H1 (cell line): ENCODE results near the gene SUPT7L. TPM values are rescaled to one million over a fixed set of nuclear protein-coding genes. Genes with fewer than 3 reads are reported as not detected.

Experiments used
- CTCF ChIA-PET: fragments of 300-600 bp; sonication (Branson Sonifier 250); formaldehyde crosslinking; loops from one replicate; lab custom pipeline; 2021; ENCODE audit not compliant: partially characterized antibody; lab: Charles Lee
- POLR2A ChIA-PET: fragments of 300-600 bp; sonication (Branson Sonifier 250); formaldehyde crosslinking; loops from one replicate; lab custom pipeline; 2021; ENCODE audit warnings: inconsistent platforms; ENCODE audit not compliant: partially characterized antibody; lab: Charles Lee
- DNase-seq, 2 experiments: peaks; one replicate each; pipeline versions ENCODE4 v3.0.0 to v3.0.0-alpha.2; 2010 to 2022; ENCODE audit warnings: low spot score in 2 of 2, low read depth in 1 of 2, mixed read lengths in 1 of 2
- FAIRE-seq: peaks from 2 replicates; lab custom pipeline; 2011; peaks lifted over from hg19 to GRCh38; lab: Jason Lieb, UNC
- H2AFZ ChIP-seq: 2 replicates; pipeline ENCODE4 v1.8.1; 2012; ENCODE audit warnings: low read length, inconsistent platforms
- H2AK5ac ChIP-seq: 2 replicates; pipeline ENCODE4 v1.6.1; 2013; ENCODE audit warnings: low read depth, low read length
- H2BK120ac ChIP-seq: replicated peaks from 2 replicates; pipeline ENCODE3; 2013; ENCODE audit warnings: low read depth, low read length, inconsistent platforms
- H2BK12ac ChIP-seq: 2 replicates; pipeline ENCODE4 v1.6.1; 2013; ENCODE audit warnings: low read depth, low read length
- H2BK15ac ChIP-seq: 2 replicates; pipeline ENCODE4 v1.6.1; 2013; ENCODE audit warnings: low read length
- H2BK20ac ChIP-seq: 2 replicates; pipeline ENCODE4 v1.6.1; 2013; ENCODE audit warnings: low read length
- H2BK5ac ChIP-seq: 2 replicates; pipeline ENCODE4 v1.6.1; 2013; ENCODE audit warnings: low read depth, low read length
- H3K14ac ChIP-seq: 2 replicates; pipeline ENCODE4 v1.6.1; 2013; ENCODE audit warnings: inconsistent platforms; ENCODE audit not compliant: insufficient read length
- H3K18ac ChIP-seq: 2 replicates; pipeline ENCODE4 v1.6.1; 2013; ENCODE audit warnings: low read length; ENCODE audit errors: extremely low read depth
- H3K23ac ChIP-seq: 2 replicates; pipeline ENCODE4 v1.6.1; 2013; ENCODE audit warnings: inconsistent platforms; ENCODE audit not compliant: insufficient read length
- H3K23me2 ChIP-seq: 2 replicates; pipeline ENCODE4 v1.6.1; 2013; ENCODE audit warnings: low read depth, low read length
- H3K27ac ChIP-seq: 2 replicates; pipeline ENCODE4 v1.6.1; 2011; ENCODE audit warnings: low read depth, low read length, inconsistent platforms
- H3K27me3 ChIP-seq, 4 experiments: replicated peaks in 1 of 4; 1 replicate in 1 of 4; 2 replicates in 3 of 4; pipeline versions ENCODE4 v1.6.1 to v1.8.1; 2011 to 2013; ENCODE audit warnings: low read length in 3 of 4, mild to moderate bottlenecking in 3 of 4, inconsistent platforms in 2 of 4, mixed read lengths in 2 of 4, moderate library complexity in 1 of 4; ENCODE audit not compliant: control insufficient read depth in 3 of 4, insufficient read depth in 3 of 4; ENCODE audit errors: extremely low read depth in 1 of 4
- H3K36me3 ChIP-seq, 4 experiments: 2 replicates each; pipeline versions ENCODE4 v1.6.1 to v1.8.1; 2011 to 2013; ENCODE audit warnings: mild to moderate bottlenecking in 4 of 4, low read length in 3 of 4, moderate library complexity in 2 of 4, control low read depth in 1 of 4, inconsistent platforms in 1 of 4; ENCODE audit not compliant: insufficient read depth in 4 of 4, control insufficient read depth in 2 of 4
- H3K4ac ChIP-seq: replicated peaks from 2 replicates; pipeline ENCODE3; 2013; ENCODE audit warnings: low read length, low read depth, mixed read lengths, inconsistent platforms; ENCODE audit not compliant: insufficient read length
- H3K4me1 ChIP-seq, 4 experiments: replicated peaks in 1 of 4; 1 replicate in 1 of 4; 2 replicates in 3 of 4; pipeline versions ENCODE4 v1.6.1 to v1.8.1; 2011 to 2013; ENCODE audit warnings: low read length in 3 of 4, inconsistent platforms in 2 of 4, mixed read lengths in 1 of 4; ENCODE audit not compliant: insufficient read depth in 4 of 4, control insufficient read depth in 3 of 4
- H3K4me2 ChIP-seq, 2 experiments: 2 replicates each; pipeline versions ENCODE4 v1.6.1 to v1.8.1; 2011 to 2013; ENCODE audit warnings: low read depth in 2 of 2, low read length in 2 of 2, control low read depth in 1 of 2, inconsistent platforms in 1 of 2, mild to moderate bottlenecking in 1 of 2; ENCODE audit not compliant: insufficient read depth in 1 of 2
- H3K4me3 ChIP-seq, 4 experiments: fragments of 200-600, 300-600 bp in 1 of 4; sonication (generic), shearing (Covaris generic), sonication (Bioruptor Twin) in 1 of 4; 2 replicates each; pipeline versions ENCODE4 v1.5.1 to v1.8.1; 2011 to 2016; ENCODE audit warnings: low read length in 4 of 4, low read depth in 3 of 4, control low read depth in 2 of 4, inconsistent platforms in 2 of 4, mild to moderate bottlenecking in 2 of 4, mixed read lengths in 1 of 4, moderate library complexity in 1 of 4; ENCODE audit not compliant: insufficient read depth in 2 of 4; ENCODE audit errors: extremely low read depth in 1 of 4
- H3K56ac ChIP-seq: replicated peaks from 2 replicates; pipeline ENCODE3; 2013; ENCODE audit warnings: low read depth, mild to moderate bottlenecking, mixed read lengths, low read length, inconsistent platforms; ENCODE audit not compliant: insufficient read length
- H3K79me1 ChIP-seq: 2 replicates; pipeline ENCODE4 v1.6.1; 2013; ENCODE audit warnings: low read depth, low read length, control low read depth
- H3K79me2 ChIP-seq, 2 experiments: 2 replicates each; pipeline versions ENCODE4 v1.6.1 to v1.8.1; 2012 to 2013; ENCODE audit warnings: low read length in 2 of 2, mild to moderate bottlenecking in 2 of 2, inconsistent platforms in 1 of 2; ENCODE audit not compliant: insufficient read depth in 2 of 2, control insufficient read depth in 1 of 2
- H3K9ac ChIP-seq, 4 experiments: replicated peaks in 1 of 4; 1 replicate in 1 of 4; 2 replicates in 3 of 4; pipeline versions ENCODE4 v1.6.1 to v1.8.1; 2011 to 2013; ENCODE audit warnings: low read depth in 3 of 4, low read length in 3 of 4, control low read depth in 2 of 4, mild to moderate bottlenecking in 2 of 4, moderate library complexity in 2 of 4, inconsistent platforms in 1 of 4; ENCODE audit errors: extremely low read depth in 1 of 4
- H3K9me3 ChIP-seq, 2 experiments: 2 replicates each; pipeline versions ENCODE4 v1.6.1 to v1.8.1; 2012 to 2013; ENCODE audit warnings: mild to moderate bottlenecking in 2 of 2, moderate library complexity in 2 of 2, control low read depth in 1 of 2, inconsistent platforms in 1 of 2, low read depth in 1 of 2, low read length in 1 of 2, mixed read lengths in 1 of 2; ENCODE audit not compliant: insufficient read depth in 2 of 2
- H4K20me1 ChIP-seq, 2 experiments: replicated peaks in 1 of 2; 2 replicates each; pipeline versions ENCODE3 to v1.8.1; 2011 to 2013; ENCODE audit warnings: inconsistent platforms in 2 of 2, low read length in 2 of 2, mild to moderate bottlenecking in 1 of 2; ENCODE audit not compliant: insufficient read depth in 2 of 2, control insufficient read depth in 1 of 2
- H4K5ac ChIP-seq: 2 replicates; pipeline ENCODE4 v1.6.1; 2013; ENCODE audit warnings: low read length, low read depth, mixed read lengths, inconsistent platforms; ENCODE audit not compliant: insufficient read length
- H4K8ac ChIP-seq: 2 replicates; pipeline ENCODE4 v1.8.0; 2013; ENCODE audit warnings: mild to moderate bottlenecking, moderate library complexity, low read length, inconsistent platforms; ENCODE audit not compliant: insufficient read depth; ENCODE audit errors: extremely low read depth
- H4K91ac ChIP-seq: replicated peaks from 2 replicates; pipeline ENCODE3; 2013; ENCODE audit warnings: low read length, mixed read lengths, inconsistent platforms; ENCODE audit not compliant: insufficient read length
- KDM1A ChIP-seq: fragments of 200-600, 300-600 bp; sonication (generic); IDR thresholded peaks from 2 replicates; pipeline ENCODE4 v1.7.1; 2016; ENCODE audit warnings: mild to moderate bottlenecking, low read length, borderline replicate concordance
- POLR2AphosphoS5 ChIP-seq: IDR thresholded peaks from 2 replicates; pipeline ENCODE4 v1.6.1; 2011; ENCODE audit warnings: low read depth, low read length
- POU5F1 ChIP-seq: IDR thresholded peaks from 2 replicates; pipeline ENCODE4 v1.6.1; 2011; ENCODE audit warnings: low read depth, mild to moderate bottlenecking, low read length, moderate library complexity
- TEAD4 ChIP-seq: IDR thresholded peaks from 2 replicates; pipeline ENCODE4 v1.6.1; 2012; ENCODE audit warnings: low read depth, low read length, inconsistent platforms, mixed read lengths
- WGBS, 2 experiments: shearing (Covaris generic) in 1 of 2; methylation state at CpG; one replicate each; pipeline versions ENCODE4 v1.1.6 to v1.1.7; 2013 to 2015; ENCODE audit warnings: low lambda C conversion rate in 2 of 2, mixed read lengths in 2 of 2, inconsistent platforms in 1 of 2, low coverage in 1 of 2, missing lambda C conversion rate in 1 of 2; ENCODE audit not compliant: insufficient replicate concordance in 2 of 2, insufficient coverage in 1 of 2, insufficient read length in 1 of 2; ENCODE audit errors: extremely low coverage in 1 of 2, missing lambda C conversion rate in 1 of 2; 5-methylcytosine and 5-hydroxymethylcytosine counted together
- polyA plus RNA-seq, 7 experiments: library from polyadenylated mRNA; depleted of rRNA in 3 of 7; stranded (reverse) in 5 of 7; unstranded in 2 of 7; fragments of >200 nt in 5 of 7; fragments of 200-250 nt in 2 of 7; gene quantifications; 1 replicate in 5 of 7; 2 replicates in 1 of 7; 4 replicates in 1 of 7; pipeline versions ENCODE4 v1.2.1 to v1.2.3, GENCODE V29; 2011 to 2013; ENCODE audit warnings: missing spikeins in 2 of 7, mixed read lengths in 2 of 7
- total RNA-seq: library from RNA; stranded (reverse); fragmentation: NEBNext Ultra II Directional; extraction: Animal tissue kit (Norgen Biotek cat#: 25700); gene quantifications from 2 replicates; pipeline ENCODE4 v1.2.1, GENCODE V29; 2021

SUPT7L gene
- total and polyA plus RNA-seq, 2 of the 8 experiments (the other 6 are each of a cell fraction or from before 2014, with no cell fraction given) = 22.2 to 26.6 TPM

DNA sequence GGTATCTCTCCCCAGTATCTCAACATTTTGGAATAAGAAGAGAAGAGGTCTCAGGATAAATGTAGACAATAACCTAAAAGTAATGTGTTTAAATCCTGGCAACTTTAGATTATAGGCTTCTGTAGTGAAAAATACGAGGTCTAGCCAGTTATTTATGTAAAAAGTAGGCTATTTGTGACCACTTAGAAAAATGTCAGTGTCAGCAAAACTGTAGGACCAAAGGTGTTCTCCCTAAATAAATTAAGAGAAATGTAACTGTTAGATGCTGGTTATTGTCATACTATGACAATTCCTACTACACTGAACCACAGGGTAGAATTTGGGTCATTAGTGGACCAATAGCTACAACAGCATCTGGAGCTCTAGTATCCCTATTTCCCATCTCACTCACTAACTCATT lies 2.0 kb downstream of the SUPT7L start:
- H3K23ac ChIP-seq = no peak overlapping the region
- DNase-seq = no peak
- H2BK120ac ChIP-seq = no peak overlapping the region
- H3K9me3 ChIP-seq = no peaks in the 10 kb centered on the region
- no peak overlapping the region for H4K5ac ChIP-seq
- H3K36me3 ChIP-seq = peaks cover 0 to 41% (median 18%) of the 10 kb centered on the region in 4 experiments; a peak in 5 of 8 replicates
- TF ChIP-seq POU5F1 (no peak), POLR2AphosphoS5 (no peak), TEAD4 (no peak), KDM1A (no peak)
- H3K56ac ChIP-seq = no peak overlapping the region
- no peak overlapping the region for H3K4ac ChIP-seq
- CTCF ChIA-PET = no interaction called here
- no peak overlapping the region for H3K14ac ChIP-seq
- H3K27me3 ChIP-seq = no peaks in the 10 kb centered on the region
- H2BK20ac ChIP-seq = no peak overlapping the region
- no peak overlapping the region for H2AFZ ChIP-seq
- peaks cover 0 to 1% (median 0%) of the 10 kb centered on the region in 4 experiments; a peak in 2 of 7 replicates for H3K4me1 ChIP-seq
- H4K8ac ChIP-seq = no peak overlapping the region
- peaks cover 8% of the 10 kb centered on the region; the same call in 1 of the 2 replicates for H3K23me2 ChIP-seq
- no peak overlapping the region for H3K27ac ChIP-seq
- no peak overlapping the region for H3K9ac ChIP-seq
- H2BK15ac ChIP-seq = no peak overlapping the region
- peaks cover 0 to 24% of the 10 kb centered on the region in 2 experiments; a peak in 2 of 4 replicates for H3K79me2 ChIP-seq
- H2BK5ac ChIP-seq = no peak overlapping the region
- H4K91ac ChIP-seq = no peak overlapping the region
- no peak overlapping the region for H3K4me3 ChIP-seq
- H2AK5ac ChIP-seq = no peak overlapping the region
- no peak for FAIRE-seq
- H3K4me2 ChIP-seq = no peak overlapping the region
- WGBS, 2 experiments = 83% methylated on average over 1 of the region's 1 CpG; no CpG with 5 or more reads in 1 of the 2 experiments
- H2BK12ac ChIP-seq = no peak overlapping the region
- H3K18ac ChIP-seq = no peak overlapping the region
- H4K20me1 ChIP-seq = no peaks in the 10 kb centered on the region
- POLR2A ChIA-PET = interaction anchor here (1.4 kb wide), 1 partner anchor 33 kb away, joined by 3 read pairs; no protein-coding TSS in a partner anchor
- no peaks in the 10 kb centered on the region for H3K79me1 ChIP-seq
